ENCODE results near the gene UNC5B. TPM values are rescaled to one million over a fixed set of nuclear protein-coding genes. Genes with fewer than 3 reads are reported as not detected.

The UNC5B gene
- total RNA-seq, 1 experiment from 2014 or later: 49.6 TPM

GRCh38 chr10:71265618-71266146, 53.3 kb downstream of the UNC5B start:
- Mint-ChIP-seq H3K9me3 (no peaks in the 10 kb centered on the region), H3K27ac (no peak overlapping the region), H3K36me3 (no peaks in the 10 kb centered on the region), H3K4me1 (peaks cover 79% of the 10 kb centered on the region), H3K27me3 (ENCODE audit: low read depth) (no peaks in the 10 kb centered on the region), H3K4me3 (no peak overlapping the region)
- no peak for DNase-seq (ENCODE audit: low spot score)
- ChIA-PET POLR2A (interaction anchor here (1.1 to 2.5 kb wide), 2 partner anchors 43 to 49 kb away, joined by 3 to 10 read pairs; no protein-coding TSS in a partner anchor), CTCF (interaction anchor here (0.5 to 4.6 kb wide), 5 partner anchors 10 to 363 kb away, joined by 3 to 45 read pairs (median 6); no protein-coding TSS in a partner anchor)
- no peak for ATAC-seq
- no peak for TF ChIP-seq ATF1 (CRISPR knock-in tag; IDR thresholded peaks at IDR 0.05)

GRCh38 chr10:71266147-71266917, 54.0 kb downstream of the UNC5B start:
- peak; percentile 72 for TF ChIP-seq MAX (CRISPR knock-in tag; IDR thresholded peaks at IDR 0.05)
- peak; percentile 39; the same call in 1 of the 2 replicates for TF ChIP-seq ZNF281 (CRISPR knock-in tag; IDR thresholded peaks at IDR 0.05)
- TF ChIP-seq GABPB1 (CRISPR knock-in tag; IDR thresholded peaks at IDR 0.05): peak; percentile 100
- TF ChIP-seq ZSCAN18 (CRISPR knock-in tag; IDR thresholded peaks at IDR 0.05): no peak
- TF ChIP-seq FOXP1 (CRISPR knock-in tag; IDR thresholded peaks at IDR 0.05; ENCODE audit: borderline replicate concordance): peak; percentile 65; the same call in 1 of the 2 replicates
- TF ChIP-seq AR (CRISPR knock-in tag; IDR thresholded peaks at IDR 0.05): no peak
- TF ChIP-seq HMGXB4 (CRISPR knock-in tag; IDR thresholded peaks at IDR 0.05): 0 out of 2 replicates have a peak, but pooled peaks have one; percentile 25
- peak; percentile 40; the same call in 1 of the 2 replicates for TF ChIP-seq ZNF423 (CRISPR knock-in tag; IDR thresholded peaks at IDR 0.05)
- peaks cover 80% of the 10 kb centered on the region for H3K4me1 Mint-ChIP-seq
- CTCF ChIA-PET: interaction anchor here (0.5 to 4.6 kb wide), 6 partner anchors 9 to 363 kb away, joined by 3 to 45 read pairs (median 8); no protein-coding TSS in a partner anchor

More at GRCh38 chr10:71266147-71266917, 54.0 kb downstream of the UNC5B start:
- ATAC-seq: no peak
- no peaks in the 10 kb centered on the region for H3K27me3 Mint-ChIP-seq (ENCODE audit: low read depth)
- no peaks in the 10 kb centered on the region for H3K9me3 Mint-ChIP-seq
- POLR2A ChIA-PET: interaction anchor here (2.5 kb wide), 1 partner anchor 49 kb away, joined by 10 read pairs; no protein-coding TSS in a partner anchor
- H3K4me3 Mint-ChIP-seq: no peak overlapping the region
- peak; percentile 48 for DNase-seq (ENCODE audit: low spot score)
- H3K36me3 Mint-ChIP-seq: no peaks in the 10 kb centered on the region
- H3K27ac Mint-ChIP-seq: peak overlapping the region; percentile 22; the same call in 1 of the 2 replicates

Measured in WTC11 (cell line).